ENCODE data around the gene CAMK1D.
"Not testable (repeated sequence)": the region's sequence is repeated elsewhere in the genome, so short reads cannot be mapped to it uniquely, and the experiment has no call there.

The CAMK1D gene

GRCh38 chr10:12332572-12333379, 16.6 kb upstream of the CAMK1D start:
- DNase-seq (ENCODE audit: insufficient read length, low spot score), result no peak
- no peak for TF ChIP-seq POLR2A (IDR thresholded peaks at IDR 0.05; ENCODE audit: low read depth, low read length)

DNA sequence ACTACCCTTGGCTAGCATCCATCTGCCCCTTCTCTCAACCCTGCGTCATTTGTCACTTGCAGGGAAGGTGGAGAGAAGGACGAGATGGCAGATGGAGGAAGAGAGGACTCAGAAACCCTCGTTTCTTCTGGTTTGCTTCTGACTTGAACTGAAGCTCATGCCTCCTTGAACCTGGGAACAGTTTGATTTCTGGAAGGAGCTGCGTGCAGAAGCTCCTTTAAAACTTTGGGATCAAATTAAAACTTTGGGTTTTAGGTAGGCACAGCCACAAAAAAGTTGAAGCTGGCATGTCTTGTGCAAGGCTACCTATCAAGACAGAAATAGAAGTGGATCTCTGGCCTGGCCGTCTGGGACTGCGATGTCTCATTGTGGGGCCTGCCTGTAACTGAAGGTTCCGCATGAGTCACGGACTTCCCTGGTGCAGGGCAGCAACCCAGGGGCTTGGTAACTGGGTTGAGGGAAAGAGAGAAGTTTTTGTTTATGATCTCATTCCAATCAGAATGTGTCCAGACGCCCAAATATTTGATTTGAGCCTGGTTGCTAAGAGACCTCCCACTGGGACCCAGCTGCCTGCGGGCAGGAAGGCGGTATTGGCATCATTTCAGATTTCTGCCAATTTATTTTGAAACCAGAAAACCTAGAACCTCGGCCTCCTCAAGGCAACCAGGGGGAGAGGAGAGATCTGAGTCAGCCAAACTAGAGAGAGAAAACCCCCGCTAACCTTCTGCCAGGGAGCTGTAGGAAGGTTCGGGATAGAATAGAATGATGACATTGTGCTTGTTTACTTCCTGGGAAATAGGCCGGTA, 15.8 kb upstream of the CAMK1D start:
- TF ChIP-seq POLR2A (IDR thresholded peaks at IDR 0.05; ENCODE audit: low read depth, low read length), result no peak
- peak; percentile 92 for DNase-seq (ENCODE audit: insufficient read length, low spot score)
- FAIRE-seq, result peak; percentile 90

More at GRCh38 chr10:12332572-12333379, 16.6 kb upstream of the CAMK1D start:
- FAIRE-seq, result no peak

- FAIRE-seq (no peak), DNase-seq (ENCODE audit: insufficient read length, low spot score) (no peak)
- TF ChIP-seq POLR2A (IDR thresholded peaks at IDR 0.05; ENCODE audit: low read depth, low read length), result no peak
Observed at GRCh38 chr10:12334186-12334530, 15.2 kb upstream of the CAMK1D start.

DNA sequence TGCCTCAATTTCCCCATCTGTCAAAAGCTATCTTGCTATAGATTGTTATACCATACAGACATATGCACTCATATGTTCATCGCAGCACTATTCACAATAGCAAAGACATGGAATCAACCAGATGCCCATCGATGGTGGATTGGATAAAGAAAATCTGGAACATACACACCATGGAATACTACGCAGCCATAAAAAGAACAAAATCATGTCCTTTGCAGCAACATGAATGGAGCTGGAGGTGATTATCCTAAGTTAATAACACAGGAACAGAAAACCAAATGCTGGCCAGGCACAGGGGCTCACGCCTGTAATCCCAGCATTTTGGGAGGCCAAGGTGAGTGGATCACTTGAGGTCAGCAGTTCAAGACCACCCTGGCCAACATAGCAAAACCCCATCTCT, 14.2 kb upstream of the CAMK1D start:
- not testable (repeated sequence) for DNase-seq (ENCODE audit: insufficient read length, low spot score); FAIRE-seq

- no peak for FAIRE-seq
- no peak for TF ChIP-seq POLR2A (IDR thresholded peaks at IDR 0.05; ENCODE audit: low read depth, low read length)
- DNase-seq (ENCODE audit: insufficient read length, low spot score), result no peak
Observed at GRCh38 chr10:12337453-12338372, 11.6 kb upstream of the CAMK1D start.

GRCh38 chr10:12338981-12339380, 10.4 kb upstream of the CAMK1D start:
- DNase-seq (ENCODE audit: insufficient read length, low spot score), result no peak
- no peak for TF ChIP-seq POLR2A (IDR thresholded peaks at IDR 0.05; ENCODE audit: low read depth, low read length)
- no peak for FAIRE-seq

DNA sequence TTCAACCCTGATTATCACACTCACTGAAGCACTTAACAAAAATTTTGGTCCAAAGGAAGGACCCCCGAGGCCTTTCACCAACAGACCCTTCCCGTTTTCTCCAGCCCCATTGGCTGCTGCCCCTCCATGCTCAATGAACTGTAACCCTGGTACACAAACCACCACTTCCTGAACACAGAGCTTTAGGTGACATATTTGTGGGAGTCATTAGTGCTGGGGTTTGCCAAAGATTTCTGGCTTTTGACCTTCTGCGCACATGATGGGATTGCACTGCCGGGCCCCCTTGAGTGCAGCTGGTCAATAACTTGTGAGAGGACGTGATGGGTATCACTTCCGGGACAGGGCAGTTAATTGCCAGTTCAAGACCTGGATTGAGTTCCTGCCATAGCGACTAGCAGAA, 9.0 kb upstream of the CAMK1D start:
- TF ChIP-seq POLR2A (IDR thresholded peaks at IDR 0.05; ENCODE audit: low read depth, low read length), result no peak
- DNase-seq (ENCODE audit: insufficient read length, low spot score), result no peak
- FAIRE-seq, result no peak

GRCh38 chr10:12340937-12341336, 8.4 kb upstream of the CAMK1D start:
- DNase-seq (ENCODE audit: insufficient read length, low spot score) (no peak), FAIRE-seq (no peak)
- no peak for TF ChIP-seq POLR2A (IDR thresholded peaks at IDR 0.05; ENCODE audit: low read depth, low read length)

DNA sequence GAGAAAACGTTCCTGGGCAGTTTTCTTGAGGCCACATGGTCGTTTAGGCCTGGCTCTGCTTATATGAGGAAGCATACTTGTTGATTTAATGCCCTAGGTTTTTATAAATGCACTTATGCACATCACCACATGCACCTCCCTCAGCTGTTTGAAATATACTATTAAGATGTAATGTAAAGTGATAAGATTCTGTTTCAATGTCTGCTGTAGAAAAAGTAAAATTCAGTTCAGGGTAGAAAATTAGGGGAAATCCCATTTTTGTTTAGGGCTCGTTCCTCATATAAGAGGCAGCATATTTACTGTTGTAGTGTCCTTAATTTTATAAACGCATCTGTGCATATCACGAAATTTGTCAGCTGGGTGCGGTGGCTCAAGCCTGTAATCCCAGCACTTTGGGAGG, 7.8 kb upstream of the CAMK1D start:
- no peak for FAIRE-seq
- TF ChIP-seq POLR2A (IDR thresholded peaks at IDR 0.05; ENCODE audit: low read depth, low read length), result no peak
- no peak for DNase-seq (ENCODE audit: insufficient read length, low spot score)

DNA sequence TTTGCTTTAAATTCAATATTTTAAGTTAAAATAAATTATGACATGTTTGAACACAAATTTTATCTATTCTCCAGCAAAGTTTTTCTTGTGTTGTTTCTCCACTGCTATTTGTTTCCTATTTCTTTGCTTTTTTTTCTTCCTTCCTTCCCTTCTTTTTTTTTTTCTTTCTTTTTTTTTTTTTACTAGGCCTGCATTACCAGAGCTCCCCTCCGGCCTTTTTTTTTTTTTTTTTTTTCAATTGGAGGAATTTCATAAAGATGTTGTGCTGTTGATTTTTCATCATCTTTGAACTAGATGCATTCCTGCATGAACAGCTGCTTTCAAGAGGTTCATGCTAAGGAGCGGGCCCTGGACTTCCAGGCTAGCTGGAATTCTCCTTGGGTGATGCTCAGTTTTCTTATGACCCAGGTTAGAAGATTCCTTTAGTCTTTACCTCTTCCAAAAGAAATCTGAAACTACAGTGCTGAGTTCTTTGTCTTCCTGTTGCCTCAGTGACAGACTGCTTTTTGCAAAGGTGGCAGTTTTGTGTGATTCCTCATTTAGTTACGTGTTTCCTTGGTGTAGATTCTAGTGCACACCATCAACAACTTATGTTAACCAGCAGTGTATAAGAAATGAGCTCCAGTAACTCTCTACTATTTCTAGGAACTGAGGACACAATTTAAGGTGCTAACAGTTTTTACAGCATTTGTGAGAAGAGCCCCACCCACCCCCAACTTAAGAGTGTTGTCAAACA, 4.8 kb upstream of the CAMK1D start:
- DNase-seq (ENCODE audit: insufficient read length, low spot score) (no peak), FAIRE-seq (no peak)
- no peak for TF ChIP-seq POLR2A (IDR thresholded peaks at IDR 0.05; ENCODE audit: low read depth, low read length)

GRCh38 chr10:12346707-12347106, 2.6 kb upstream of the CAMK1D start:
- FAIRE-seq (no peak), DNase-seq (ENCODE audit: insufficient read length, low spot score) (no peak)
- TF ChIP-seq POLR2A (IDR thresholded peaks at IDR 0.05; ENCODE audit: low read depth, low read length), result no peak

DNA sequence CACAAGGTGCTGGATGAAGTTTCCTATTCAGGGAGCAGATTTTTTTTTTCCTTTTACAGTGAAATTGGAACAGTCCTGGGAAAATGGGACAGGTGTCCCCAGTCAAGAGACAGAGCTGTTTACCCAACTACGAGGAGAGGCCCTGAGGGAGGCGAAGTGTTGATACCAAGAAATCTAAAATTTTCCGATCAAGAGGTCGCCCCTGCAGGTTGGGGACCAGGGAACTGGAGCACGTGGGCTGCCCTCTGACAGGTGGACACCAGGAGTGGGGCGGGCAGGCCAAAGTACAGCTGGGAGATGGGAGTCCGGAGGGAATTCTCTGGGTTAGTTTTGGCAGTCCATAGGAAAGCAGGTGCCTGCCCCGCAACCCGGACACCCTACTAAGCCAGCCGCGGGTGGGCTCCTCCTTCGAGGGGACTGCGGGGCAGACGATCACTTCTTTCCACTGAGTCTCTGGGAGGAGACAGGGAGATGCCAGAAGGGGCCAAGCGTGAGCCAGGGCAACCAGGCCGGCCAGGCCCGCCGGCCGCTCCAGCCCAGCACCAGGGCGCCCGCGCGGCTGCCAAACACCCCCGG, 965 bp upstream of the CAMK1D start:
- FAIRE-seq, result no peak
- no peak for DNase-seq (ENCODE audit: insufficient read length, low spot score)
- TF ChIP-seq POLR2A (IDR thresholded peaks at IDR 0.05; ENCODE audit: low read depth, low read length), result no peak

DNA sequence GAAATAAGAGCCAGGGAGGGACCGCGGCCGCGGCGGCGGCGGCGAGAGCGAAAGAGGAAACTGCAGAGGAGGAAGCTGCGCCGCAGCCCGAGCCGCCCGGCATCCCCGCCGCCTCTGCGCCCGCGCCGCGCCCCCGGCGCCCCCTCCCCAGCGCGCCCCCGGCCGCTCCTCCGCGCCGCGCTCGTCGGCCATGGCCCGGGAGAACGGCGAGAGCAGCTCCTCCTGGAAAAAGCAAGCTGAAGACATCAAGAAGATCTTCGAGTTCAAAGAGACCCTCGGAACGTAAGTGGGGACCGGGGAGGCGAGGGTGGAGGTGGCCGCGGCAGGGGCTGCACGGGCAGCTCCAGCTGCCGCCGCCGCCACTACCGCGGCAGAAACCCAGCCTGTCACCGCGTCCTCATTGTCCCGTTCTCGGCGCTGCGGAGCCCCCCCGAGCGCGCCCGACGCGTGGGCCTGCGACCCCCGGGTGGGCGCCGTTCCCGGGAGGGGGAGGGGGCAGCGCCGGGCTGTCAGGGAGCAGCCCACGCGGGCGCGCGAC, 351 bp downstream of the CAMK1D start:
- FAIRE-seq (no peak), DNase-seq (ENCODE audit: insufficient read length, low spot score) (no peak)

More for the DNA sequence above, 351 bp downstream of the CAMK1D start:
- TF ChIP-seq POLR2A (IDR thresholded peaks at IDR 0.05; ENCODE audit: low read depth, low read length), result no peak

Measured in H54 (cell line).